GM19023 (cell line): ENCODE results near the gene MAST4.

Source experiments
- ATAC-seq: cut with Tn5 transposase; IDR thresholded peaks from one replicate; pipeline ENCODE4 v1.9.1; 2021; ENCODE audit warnings: mild to moderate bottlenecking, moderate library complexity; ENCODE audit not compliant: unreplicated experiment

The MAST4 gene

DNA sequence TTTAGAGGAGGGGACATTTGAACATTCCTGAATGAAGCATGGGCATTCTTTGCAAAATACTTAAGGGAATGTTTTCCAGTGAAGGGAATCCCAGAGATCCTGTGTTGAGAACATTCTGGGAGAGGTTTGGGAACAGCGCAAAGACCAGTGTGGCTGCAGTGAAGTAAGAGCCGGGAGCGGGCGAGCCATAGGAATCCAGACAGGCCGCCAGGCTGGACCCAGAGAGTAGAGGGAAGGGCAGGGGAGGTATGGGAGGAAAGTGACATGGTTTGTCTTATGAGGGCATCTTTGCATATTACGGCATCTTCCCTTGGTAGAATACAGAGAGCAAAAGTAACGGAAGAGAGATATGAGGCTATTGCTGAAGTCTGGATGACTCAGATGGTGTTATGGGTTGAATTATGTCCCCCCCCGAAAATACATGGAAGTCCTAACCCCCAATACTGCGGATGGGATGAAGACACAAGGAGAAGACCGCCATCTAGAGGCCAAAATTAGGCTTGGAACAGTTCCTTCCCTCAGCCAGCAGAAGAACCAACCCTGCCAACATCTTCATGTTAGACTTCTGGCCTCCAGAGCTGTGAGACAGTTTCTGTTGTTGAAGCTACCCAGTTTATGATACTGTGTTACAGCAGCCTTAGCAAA lies 268.2 kb downstream of the MAST4 start:
- no peak for ATAC-seq

DNA sequence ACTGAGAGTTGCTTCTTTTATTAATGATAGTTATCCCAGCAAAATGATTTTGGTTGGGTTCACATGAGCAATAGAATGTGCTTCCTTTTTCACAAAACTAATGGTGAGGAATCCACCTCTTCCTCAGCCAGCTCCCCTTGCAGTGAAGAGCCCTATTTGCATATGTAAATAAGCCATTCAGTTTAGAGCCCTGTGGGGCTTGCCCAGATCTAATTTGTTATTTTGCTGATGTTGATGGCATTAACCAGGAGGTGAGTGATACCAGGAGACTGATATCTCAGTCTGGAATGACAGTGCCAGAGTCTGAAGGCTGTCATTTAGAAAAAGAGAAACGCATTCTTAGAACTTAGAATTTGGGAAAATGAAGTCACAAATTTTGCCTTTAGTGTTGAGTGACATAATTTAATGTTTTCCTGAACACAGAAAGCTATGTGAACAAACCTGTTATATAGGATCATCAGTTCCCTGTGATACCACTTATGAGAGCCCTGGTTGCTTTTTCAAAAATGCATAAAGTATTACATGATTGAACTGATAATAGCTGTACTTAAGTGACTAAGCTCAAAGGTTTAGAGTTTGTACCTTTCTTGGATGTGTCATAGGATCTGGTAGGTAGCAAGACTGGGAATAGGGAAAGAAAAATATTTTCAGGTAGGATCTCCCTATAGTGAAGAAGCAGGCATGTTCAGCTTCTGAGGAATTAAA lies 271.6 kb downstream of the MAST4 start:
- ATAC-seq, result no peak

DNA sequence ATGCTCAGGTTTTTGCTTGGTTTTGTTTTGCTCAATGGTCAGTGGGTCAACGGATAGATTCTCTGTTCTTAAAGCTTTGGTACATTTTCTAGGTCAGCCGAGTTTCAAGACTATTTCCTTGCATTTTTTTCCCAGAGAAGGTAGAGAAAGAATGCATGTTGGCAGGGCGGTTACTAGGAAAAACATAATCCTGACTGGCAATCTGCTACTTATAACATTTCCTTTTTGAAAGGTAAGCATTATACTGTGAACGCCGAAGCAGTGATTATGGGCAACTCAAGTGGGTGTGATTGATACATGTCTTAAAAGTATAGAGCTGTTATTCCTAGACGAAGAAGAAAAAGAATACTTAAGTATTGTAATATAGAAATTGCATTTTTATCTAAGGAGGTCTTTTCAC lies 273.2 kb downstream of the MAST4 start:
- ATAC-seq, result no peak

DNA sequence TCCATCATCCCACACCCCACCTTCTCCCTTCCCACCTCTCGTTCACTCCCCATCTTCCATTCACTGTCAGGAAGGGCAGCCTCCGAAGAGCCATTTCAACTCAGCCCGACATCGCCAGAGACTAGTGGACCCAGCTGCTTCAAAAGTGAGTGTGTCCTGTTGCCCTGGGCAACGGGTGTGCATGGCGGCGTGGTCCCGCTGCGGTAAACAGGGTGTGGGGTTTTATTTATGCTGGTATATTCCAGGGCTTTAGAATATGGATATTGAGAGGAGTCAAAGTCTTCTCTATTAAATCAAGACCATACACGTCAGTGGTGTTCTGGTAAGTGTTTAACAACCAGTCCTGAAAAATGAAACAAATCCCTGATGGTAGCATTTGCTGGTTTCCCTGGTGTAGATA lies 274.5 kb downstream of the MAST4 start:
- ATAC-seq, result no peak

DNA sequence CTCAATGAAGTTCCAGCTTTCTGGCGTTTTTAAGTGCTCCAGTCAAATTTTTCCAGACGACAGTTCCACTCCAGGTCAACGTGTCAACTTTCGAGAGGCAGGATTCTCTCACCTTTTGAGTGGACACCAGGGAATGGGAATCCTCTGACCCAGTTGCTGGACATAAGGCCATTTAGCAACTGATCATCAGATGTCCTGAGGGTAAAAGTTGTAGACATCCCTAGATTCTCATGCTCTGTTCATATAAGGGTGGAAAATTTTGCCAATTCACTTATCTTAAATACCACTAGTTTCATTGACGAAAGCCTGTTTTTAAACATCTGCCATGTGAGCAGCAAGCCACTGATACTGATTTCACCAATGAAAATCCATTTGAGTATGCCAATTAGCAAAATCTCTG lies 275.5 kb downstream of the MAST4 start:
- no peak for ATAC-seq

DNA sequence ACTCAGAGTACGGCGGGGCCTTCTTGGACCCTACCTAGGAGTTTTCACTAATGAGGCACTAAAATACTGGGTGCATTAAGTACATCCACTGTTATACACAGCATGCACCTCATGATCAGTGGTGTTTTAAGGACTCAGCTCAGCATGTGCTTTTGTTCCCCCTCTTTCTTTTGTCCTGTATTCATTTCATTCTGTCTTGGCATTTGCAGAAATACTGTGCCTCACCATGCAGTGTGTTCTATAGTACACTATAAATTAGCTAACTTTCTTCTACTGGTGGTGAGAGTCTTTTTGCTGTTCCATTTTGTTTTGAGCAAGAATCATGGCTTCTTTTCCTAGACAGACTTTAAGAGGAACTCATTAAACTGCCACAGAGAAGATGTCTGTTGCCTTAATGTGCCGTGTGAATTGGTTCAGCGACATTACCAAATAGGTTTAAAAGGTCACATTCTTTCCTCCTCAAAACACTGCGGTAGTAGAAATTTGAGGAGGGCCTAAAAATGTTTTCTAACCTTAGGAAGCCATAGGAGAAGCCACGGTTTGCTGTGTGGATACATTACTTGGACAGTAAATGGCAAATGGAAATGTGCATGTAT lies 276.6 kb downstream of the MAST4 start:
- no peak for ATAC-seq

DNA sequence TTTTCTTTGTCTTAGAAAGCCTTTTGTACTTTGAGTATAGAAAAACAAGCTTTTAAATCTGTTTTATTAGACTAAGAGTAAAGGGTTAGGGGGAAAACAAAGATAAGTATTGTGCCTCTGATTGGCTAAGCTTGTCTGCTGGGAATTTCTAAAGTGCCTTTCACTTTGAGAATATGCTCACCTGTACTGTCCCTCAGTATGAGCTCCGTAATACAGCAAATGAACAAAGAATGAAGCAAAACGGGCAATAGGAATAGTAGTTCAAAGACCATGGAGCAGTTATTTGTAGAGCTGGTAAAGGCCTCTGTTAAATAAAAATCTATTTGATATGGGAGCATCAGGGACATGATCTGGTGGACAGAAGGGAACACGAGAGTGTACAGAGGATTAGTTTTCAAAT lies 277.8 kb downstream of the MAST4 start:
- ATAC-seq, result no peak

DNA sequence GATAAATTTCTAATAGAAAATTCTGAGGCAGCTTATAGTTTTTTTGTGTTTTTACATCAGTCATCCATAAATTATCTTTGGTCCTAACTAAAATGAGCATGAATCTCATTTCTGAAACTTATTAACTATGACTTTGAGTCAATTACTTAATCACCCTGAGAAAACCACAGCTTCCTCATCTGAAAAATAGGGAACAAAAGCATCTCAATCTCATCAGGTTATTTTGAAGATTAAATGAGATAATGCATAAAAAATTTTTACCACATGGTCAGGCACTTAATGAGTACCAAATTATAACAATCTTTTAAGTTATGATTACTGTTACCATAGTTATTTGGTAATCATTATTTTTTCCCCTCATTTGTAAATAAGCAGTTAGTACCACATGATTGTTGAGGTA lies 279.1 kb downstream of the MAST4 start:
- no peak for ATAC-seq

DNA sequence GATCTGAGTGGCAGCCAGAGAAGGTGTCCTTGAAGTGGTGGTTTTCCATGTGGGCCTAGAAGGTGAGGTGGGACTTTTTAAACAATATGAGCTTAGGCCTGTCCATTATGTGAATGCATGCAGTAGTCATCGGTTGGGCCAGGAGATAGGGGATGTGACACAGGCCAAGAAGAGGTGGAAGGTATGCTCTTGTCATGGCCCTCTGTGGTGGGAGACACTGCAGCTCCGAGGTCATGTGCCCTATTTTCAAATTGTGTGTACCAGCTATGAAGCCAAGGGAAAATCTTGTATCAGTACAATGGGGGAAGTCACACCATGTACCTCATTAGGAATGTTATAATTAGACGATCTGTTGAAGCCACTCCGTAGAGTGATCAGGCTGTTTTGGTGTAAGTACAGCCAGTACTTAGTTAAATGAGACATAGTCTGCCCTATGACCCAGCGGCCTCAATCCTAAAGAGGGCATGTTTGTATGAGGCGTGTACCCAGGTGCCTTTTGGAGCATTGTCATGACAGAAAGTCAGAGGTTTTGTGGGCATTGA lies 280.1 kb downstream of the MAST4 start:
- no peak for ATAC-seq

DNA sequence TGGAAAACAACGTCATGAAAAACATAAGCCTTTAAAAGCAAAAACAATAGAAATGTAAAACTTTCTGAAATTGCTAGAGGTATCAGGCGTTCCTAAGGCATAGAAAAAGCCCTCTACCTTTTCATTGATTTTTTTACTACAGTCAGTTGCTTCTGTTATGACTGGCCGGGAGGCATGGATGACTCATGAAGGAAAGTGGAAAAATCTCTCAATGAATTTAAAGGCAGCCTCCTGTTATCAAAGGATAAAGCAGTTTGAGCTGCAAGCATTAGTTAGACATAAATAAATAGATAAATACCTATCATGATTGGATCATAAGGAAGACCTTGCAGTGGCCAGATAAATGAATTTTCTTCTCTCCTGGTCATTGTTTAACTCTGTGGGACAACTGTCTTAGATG lies 281.6 kb downstream of the MAST4 start:
- no peak for ATAC-seq

DNA sequence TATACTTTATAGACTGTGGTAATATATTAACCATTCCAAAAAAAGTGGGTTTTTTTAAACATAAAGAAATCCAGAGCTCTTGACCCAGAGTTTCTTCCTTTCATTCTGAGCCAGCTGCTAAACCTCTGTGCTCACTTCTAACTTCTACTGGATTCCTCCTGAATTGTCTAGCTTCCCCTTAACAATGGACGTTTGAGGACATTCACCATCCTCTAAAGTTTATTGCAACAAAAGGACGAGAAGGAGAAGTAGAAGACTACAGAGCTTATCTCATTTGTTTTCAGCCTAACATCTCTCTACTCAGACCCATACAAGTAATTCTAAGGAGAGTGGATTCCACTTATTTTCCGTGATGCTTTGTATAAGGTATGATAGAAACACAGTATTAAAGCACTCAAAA lies 284.2 kb downstream of the MAST4 start:
- no peak for ATAC-seq

DNA sequence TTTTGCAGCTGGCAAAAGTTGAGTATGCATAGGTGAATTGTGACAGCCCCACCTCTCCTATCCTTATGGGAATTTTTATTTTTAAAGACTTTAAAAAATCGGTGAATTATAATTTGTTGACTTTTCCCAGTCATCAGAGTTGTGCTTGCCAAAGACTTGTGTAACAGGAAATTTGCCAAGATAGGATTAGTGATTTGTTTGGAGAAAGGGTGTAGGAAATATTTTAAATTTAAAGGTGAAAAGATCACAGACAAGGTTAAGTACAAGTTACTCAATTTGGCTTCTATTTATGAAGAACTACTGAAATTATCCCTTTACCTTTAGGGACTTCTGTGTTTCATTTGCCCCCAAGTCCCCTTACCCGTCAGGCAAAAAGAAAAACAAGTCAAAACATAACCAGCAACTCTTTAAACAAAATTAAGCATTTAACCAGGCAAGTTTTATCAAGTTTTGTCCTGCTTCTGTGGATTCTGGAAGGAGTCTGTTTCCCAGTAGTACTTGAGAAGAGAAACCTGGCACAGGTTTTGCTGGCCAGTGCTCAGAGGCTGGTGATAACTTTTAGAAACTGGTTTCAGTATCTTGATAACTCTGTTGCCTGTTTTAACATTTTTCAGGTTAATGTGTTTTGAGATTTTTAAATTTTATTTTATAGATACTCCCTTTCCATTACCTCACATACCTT lies 285.4 kb downstream of the MAST4 start:
- ATAC-seq, result no peak

DNA sequence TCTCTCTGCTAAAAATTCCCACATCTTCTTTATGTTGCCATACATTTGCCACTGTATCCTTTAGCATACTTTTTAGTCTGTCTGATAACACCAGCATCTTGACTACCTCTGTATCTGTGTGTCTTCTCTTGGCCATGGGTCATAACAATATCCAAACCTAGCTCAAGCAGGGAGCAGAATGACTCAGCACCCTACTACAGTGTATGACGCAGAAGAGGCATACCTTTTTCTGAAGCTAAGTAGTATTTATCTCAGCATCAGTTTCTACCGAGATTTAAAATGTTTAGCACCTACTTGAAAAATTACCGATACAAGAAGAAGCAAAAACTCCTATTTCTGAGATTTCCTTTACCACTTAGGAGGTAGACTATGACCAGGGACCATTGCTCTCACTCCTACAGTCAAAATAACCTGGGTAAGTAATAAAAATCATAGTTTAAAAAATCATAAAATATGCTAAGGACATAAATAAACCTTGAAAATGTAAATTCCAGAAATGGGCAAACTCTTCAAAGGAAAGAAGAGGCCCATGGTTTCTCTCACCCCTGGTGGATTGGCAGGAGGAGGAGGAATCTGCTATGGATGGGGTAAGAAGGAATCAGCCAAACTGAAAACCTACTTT lies 286.5 kb downstream of the MAST4 start:
- no peak for ATAC-seq

DNA sequence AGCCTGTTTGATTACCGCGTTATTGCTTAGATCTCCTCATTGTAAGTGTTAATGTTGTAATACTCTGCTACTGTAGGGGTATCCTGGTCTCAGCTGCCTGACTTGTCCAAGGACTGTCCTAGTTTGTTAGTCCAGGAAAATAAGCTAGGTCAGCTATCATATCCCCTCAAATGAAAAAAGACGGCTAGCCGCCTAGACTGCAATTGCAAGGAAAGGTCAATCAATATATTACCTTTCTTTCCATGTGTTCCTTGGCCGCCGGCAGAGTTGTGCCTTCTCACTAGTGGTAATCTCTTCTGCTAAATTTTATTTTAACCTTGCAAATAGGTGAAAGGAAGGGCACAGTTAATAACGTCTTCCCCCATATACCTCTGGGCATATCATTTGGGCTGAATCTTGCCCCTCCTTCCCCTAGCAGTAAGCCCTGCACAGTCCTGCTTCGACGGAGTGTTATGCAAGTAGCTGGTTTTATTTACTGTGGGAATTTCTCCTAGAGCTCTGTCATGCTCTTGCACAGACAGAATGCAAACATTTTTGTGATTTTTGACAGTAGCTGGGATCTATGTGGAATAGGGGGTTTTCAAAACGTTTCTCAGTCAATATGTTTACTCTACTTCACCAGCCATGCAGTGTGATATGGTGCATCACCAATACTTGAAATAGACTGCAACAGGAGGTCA lies 288.5 kb downstream of the MAST4 start:
- no peak for ATAC-seq

DNA sequence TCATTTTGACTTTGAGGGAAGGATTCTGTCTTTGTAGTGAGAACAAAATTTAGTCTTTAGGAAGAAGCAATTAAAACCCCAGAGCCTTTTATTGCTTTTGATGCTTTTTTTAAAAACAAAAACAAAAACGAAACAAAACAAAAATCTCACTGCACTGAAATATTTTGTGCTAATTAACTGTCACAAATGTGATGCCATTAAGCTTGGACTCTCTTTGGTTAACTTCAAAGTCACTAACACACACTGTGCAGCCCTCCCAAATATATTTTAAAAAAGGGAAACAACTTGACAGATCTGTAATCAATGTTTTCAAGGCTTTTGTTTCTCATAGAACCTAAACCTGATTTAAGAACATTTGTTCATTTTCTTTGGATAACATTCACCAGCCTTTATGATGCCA lies 290.7 kb downstream of the MAST4 start:
- ATAC-seq, result no peak

DNA sequence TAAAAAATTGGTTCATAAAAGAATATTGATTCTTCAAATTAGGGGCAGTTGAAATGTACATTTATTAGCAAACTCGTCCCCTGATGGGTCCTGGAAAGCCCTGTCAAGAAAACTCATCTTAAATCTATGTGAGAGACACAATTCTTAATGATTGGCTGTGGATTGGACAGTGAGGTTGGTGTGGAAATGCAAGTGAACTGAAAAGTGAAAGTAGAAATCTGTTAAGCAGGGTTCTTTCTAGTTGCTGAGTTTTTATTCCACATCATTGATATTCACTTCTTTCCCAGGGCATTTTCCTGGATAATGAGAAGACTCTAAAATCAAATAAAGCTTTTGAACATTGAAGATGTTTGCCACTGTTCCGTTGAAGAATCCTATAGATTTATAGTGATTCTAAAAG lies 292.4 kb downstream of the MAST4 start:
- no peak for ATAC-seq

DNA sequence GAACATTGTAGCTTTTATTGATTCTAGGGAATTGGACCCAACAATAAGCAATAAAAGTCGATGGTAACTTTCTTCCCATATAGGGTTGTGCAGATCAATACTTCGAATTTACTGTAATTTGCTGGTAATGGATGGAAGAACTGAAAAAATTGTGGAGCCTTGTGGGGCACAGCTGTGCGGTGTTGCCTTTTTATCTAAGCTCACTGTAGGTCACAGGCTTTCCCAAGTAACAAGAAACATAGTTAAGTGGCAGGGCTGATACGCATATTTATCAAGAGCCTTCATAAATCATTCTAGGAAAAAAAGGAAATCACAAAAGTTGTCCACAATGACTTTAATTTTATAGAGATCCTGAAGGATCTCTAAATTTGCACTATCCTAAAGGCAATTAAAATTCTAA lies 292.9 kb downstream of the MAST4 start:
- ATAC-seq, result no peak

DNA sequence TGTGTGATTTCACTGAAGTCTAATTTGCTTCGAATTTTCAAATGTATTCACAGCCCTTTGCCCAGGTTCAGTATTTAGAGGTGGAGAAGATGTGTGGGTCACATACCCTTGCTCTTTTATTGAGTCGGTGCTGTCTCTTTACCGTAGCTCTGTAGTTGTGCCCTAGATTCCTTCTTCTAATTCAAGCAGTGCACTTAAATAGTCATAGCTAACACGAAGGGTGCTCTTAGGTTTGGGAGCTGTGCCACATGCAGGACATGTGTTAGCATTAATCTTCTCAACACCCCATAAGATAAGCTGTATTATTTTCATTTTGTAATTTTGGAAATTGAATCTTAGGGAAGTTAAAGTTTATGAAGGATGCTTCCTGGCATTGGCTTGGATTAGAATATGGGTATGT lies 293.3 kb downstream of the MAST4 start:
- no peak for ATAC-seq

DNA sequence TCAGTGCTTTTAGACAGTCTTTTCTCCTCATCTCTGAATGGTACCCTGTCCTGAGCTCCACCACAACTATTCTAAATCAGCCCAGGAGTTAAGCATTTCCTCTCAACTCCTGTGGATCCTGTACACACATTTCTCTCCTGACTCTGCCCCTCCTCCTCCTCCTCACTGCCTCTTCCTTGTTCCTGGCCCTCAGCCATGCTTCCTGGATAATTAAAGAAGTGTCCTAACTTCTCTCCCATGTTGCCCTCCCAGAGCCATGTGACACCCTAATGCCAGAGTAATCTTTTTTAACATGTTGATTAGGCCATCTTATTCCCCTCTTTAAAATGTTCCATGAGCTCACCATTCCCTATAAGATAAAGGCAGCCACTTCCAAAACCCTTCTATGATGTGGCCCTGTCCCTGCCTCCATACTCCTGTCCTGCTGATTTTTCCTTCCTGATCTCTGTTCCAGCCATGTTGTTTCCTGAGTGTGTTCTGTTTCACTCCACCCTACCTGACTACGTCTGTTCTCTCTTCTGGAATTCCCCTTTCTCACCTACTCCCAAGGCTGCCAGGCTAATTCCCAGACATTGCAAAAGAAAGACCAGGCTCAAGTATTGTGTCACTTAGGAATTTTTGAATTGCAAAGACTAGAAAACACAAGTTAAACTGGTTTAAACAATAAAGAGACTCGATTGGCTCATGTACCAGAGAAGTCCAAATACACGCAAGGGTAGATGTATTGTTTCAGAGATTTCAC lies 295.2 kb downstream of the MAST4 start:
- ATAC-seq, result no peak

DNA sequence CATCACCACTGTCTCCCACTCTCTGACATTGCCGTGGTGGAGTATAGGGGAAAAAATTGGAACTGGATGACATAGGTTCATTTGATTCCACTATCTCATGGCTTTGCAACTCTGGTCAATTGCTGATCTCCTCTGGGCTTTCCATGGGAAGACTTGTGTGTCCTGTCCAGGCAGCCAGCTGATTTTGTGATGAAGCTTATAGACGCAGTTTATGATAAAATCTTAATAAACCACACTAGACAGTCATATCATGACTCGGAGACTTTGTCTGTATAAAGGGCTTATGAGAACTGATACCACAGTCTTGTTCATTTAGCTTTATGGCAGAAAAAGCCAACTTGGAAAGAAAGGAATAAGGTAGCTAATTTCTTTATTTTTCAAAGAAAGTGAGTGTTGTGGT lies 296.5 kb downstream of the MAST4 start:
- no peak for ATAC-seq
